Activated T-cell treated with anti-CD3 and anti-CD28 coated beads, Interleukin-2, amount 50 U/mL, for 72 hours (primary cell): ENCODE data around the gene TMEM120A. TPM values are rescaled to one million over a fixed set of nuclear protein-coding genes. Genes with fewer than 3 reads are reported as not detected.

Experiments
- ATAC-seq, 2 donors: fragments of 150-1000 bp; cut with Tn5 transposase; replicated peaks in 1 of 2; 2 replicates each; pipeline ENCODE4 v1.10.0; 2021; ENCODE audit warnings: moderate library complexity in 2 of 2, mild to moderate bottlenecking in 1 of 2
- DNase-seq, 2 donors: peaks; one replicate each; pipeline ENCODE4 v3.0.0; 2021 to 2022; ENCODE audit warnings: mixed read lengths in 1 of 2
- H3K27ac Mint-ChIP-seq: one replicate; pipeline ENCODE4 v1.8.0; 2022; ENCODE audit warnings: mild to moderate bottlenecking, moderate library complexity, mixed read lengths
- H3K27me3 Mint-ChIP-seq: one replicate; pipeline ENCODE4 v1.8.0; 2022; ENCODE audit warnings: low read depth, mixed read lengths
- H3K36me3 Mint-ChIP-seq, 2 donors: one replicate each; pipeline ENCODE4 v1.8.0; 2022; ENCODE audit warnings: mixed read lengths in 2 of 2, mild to moderate bottlenecking in 1 of 2; ENCODE audit not compliant: insufficient read depth in 2 of 2
- H3K4me1 Mint-ChIP-seq: one replicate; pipeline ENCODE4 v1.8.0; 2022; ENCODE audit warnings: low read depth, mixed read lengths
- H3K4me3 Mint-ChIP-seq, 2 donors: one replicate each; pipeline ENCODE4 v1.8.0; 2022; ENCODE audit warnings: mild to moderate bottlenecking in 2 of 2, mixed read lengths in 2 of 2, moderate library complexity in 2 of 2
- H3K9me3 Mint-ChIP-seq, 2 donors: one replicate each; pipeline ENCODE4 v1.8.0; 2022; ENCODE audit warnings: mixed read lengths in 2 of 2
- total RNA-seq, 2 donors: library from RNA; stranded (reverse); gene quantifications; one replicate each; pipeline ENCODE4 v1.2.3, GENCODE V29; 2022

The TMEM120A gene
- total RNA-seq, 2 donors from 2014 or later, result 23.5 to 25.4 TPM

- no peaks in the 10 kb centered on the region for H3K4me1 Mint-ChIP-seq
- no peak overlapping the region for H3K27ac Mint-ChIP-seq
- no peaks in the 10 kb centered on the region for H3K9me3 Mint-ChIP-seq
- H3K4me3 Mint-ChIP-seq, result no peak overlapping the region
- no peak for DNase-seq
- H3K36me3 Mint-ChIP-seq, result peaks cover 0 to 2% of the 10 kb centered on the region in 2 donors
- no peaks in the 10 kb centered on the region for H3K27me3 Mint-ChIP-seq
- no peak for ATAC-seq
Observed at GRCh38 chr7:75981453-75982305, 12.7 kb downstream of the TMEM120A start.

- ATAC-seq, result no peak
- no peaks in the 10 kb centered on the region for H3K9me3 Mint-ChIP-seq
Observed at GRCh38 chr7:75981203-75981452, 13.3 kb downstream of the TMEM120A start.

DNA sequence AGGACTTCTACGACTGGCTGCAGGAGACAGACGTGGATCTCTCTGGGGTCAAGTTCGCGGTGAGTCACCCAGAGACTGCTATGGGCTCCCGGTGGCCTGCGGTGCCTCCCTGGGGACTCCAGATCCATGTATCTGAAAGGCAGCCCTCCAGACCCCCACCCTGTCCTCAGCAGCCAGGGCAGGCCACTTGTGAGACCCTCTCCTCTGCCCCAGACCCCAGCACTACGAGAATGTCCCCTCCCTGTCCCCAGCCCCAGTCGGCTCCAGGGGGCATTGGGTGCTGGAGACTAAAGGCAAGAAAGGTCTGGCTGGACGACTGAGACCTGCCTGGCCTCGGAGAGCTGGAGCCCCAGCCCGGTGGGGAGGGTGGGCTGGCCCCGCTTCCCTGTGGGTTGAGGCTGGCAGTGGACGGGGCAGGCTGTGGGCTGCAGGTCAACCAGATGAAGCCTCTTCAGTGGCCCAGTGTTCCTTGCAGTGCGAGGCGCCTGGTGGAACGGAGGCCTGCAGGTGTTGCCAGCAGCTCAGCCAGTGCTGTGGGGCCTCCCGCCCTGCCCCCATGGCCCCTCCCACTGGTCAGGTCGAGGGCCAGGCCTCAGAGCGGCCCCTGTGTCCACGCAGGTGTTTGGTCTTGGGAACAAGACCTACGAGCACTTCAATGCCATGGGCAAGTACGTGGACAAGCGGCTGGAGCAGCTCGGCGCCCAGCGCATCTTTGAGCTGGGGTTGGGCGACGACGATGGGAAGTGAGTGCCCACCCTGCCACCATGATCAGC is 13.8 kb downstream of the TMEM120A start:
- DNase-seq (no peak), ATAC-seq (no peak)
- Mint-ChIP-seq H3K4me1 (no peaks in the 10 kb centered on the region), H3K27me3 (no peaks in the 10 kb centered on the region), H3K27ac (no peak overlapping the region), H3K4me3 (no peak overlapping the region), H3K9me3 (no peaks in the 10 kb centered on the region), H3K36me3 (peaks cover 0 to 2% of the 10 kb centered on the region in 2 donors)

More at GRCh38 chr7:75981203-75981452, 13.3 kb downstream of the TMEM120A start:
- Mint-ChIP-seq H3K27me3 (no peaks in the 10 kb centered on the region), H3K36me3 (peaks cover 0 to 2% of the 10 kb centered on the region in 2 donors), H3K4me1 (no peaks in the 10 kb centered on the region), H3K27ac (no peak overlapping the region), H3K4me3 (no peak overlapping the region)
- DNase-seq, result no peak

- Mint-ChIP-seq H3K9me3 (no peaks in the 10 kb centered on the region), H3K4me1 (no peaks in the 10 kb centered on the region), H3K27me3 (no peaks in the 10 kb centered on the region), H3K4me3 (no peak overlapping the region), H3K36me3 (peaks cover under 1 to 2% of the 10 kb centered on the region in 2 donors), H3K27ac (no peak overlapping the region)
- no peak for ATAC-seq
- DNase-seq, result no peak
Observed at GRCh38 chr7:75979759-75980429, 14.5 kb downstream of the TMEM120A start.

DNA sequence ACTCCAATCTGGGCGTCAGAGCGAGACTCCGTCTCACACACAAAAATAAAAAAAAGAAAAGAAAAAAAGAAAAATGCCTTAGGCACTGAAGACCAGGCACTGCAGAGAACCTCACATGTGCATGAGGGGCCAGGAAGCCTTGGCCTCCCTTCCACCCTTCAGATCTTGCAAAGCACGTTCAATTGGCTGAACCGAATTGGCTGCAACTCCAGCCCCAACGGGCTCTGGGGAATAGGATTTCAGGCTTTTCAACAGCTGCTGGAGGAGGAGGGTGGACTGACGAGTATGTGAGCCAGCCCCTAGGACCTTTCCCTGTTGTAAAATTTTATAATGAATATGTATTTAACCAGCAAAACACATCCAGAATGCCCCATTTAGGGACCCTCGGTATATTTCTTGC is 16.7 kb downstream of the TMEM120A start:
- no peaks in the 10 kb centered on the region for H3K27me3 Mint-ChIP-seq
- H3K4me1 Mint-ChIP-seq, result no peaks in the 10 kb centered on the region
- peak overlapping the region; percentile 40 for H3K27ac Mint-ChIP-seq
- ATAC-seq (no peak), DNase-seq (no peak)
- H3K9me3 Mint-ChIP-seq, result no peaks in the 10 kb centered on the region
- no peak overlapping the region for H3K4me3 Mint-ChIP-seq
- peaks cover 0 to 2% of the 10 kb centered on the region in 2 donors for H3K36me3 Mint-ChIP-seq

GRCh38 chr7:75971961-75972763 is 22.2 kb downstream of the TMEM120A start:
- no peaks in the 10 kb centered on the region for H3K9me3 Mint-ChIP-seq
- peaks cover 0 to 2% of the 10 kb centered on the region in 2 donors for H3K36me3 Mint-ChIP-seq
- H3K4me3 Mint-ChIP-seq, result no peak overlapping the region
- DNase-seq, result no peak
- peaks cover 5% of the 10 kb centered on the region for H3K4me1 Mint-ChIP-seq
- peak overlapping the region; percentile 9 for H3K27ac Mint-ChIP-seq
- no peaks in the 10 kb centered on the region for H3K27me3 Mint-ChIP-seq
- ATAC-seq, result no peak

DNA sequence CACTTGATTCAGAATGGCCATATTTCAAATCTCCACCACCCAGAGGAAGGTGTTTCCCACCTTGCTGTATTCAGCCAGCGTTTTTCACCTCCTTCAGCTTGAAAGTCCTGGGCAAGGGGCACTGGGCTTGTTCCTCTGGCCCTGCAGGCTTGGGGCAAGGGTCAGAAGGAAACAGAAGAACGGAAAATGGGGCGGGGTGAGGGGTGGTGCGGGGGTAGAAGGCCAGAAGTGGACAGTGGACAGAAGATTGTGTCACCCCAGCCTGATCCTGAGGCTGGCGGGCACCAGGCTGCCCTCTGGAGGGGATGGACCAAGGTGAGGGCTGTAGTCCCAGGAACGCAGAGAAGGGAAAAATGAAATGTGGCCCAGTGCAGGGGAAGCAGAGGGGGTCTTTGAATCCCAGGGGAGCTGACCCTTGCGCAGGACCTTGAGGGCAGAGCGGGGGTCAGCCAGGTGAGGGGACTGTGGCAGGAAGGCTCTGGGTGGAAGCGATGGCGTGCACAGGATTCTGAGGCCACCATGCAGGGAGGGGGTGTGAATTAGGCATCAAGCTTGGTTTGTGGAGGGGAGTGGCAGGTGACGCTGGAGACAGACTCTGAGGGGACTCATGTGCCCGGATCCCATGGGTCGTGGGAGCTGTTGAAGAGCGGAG is 23.0 kb downstream of the TMEM120A start:
- Mint-ChIP-seq H3K4me3 (no peak overlapping the region), H3K27ac (peak overlapping the region; percentile 9), H3K36me3 (peaks cover 0 to 2% of the 10 kb centered on the region in 2 donors), H3K9me3 (no peaks in the 10 kb centered on the region), H3K27me3 (no peaks in the 10 kb centered on the region), H3K4me1 (peaks cover 5% of the 10 kb centered on the region)
- DNase-seq, result no peak
- ATAC-seq, result no peak

DNA sequence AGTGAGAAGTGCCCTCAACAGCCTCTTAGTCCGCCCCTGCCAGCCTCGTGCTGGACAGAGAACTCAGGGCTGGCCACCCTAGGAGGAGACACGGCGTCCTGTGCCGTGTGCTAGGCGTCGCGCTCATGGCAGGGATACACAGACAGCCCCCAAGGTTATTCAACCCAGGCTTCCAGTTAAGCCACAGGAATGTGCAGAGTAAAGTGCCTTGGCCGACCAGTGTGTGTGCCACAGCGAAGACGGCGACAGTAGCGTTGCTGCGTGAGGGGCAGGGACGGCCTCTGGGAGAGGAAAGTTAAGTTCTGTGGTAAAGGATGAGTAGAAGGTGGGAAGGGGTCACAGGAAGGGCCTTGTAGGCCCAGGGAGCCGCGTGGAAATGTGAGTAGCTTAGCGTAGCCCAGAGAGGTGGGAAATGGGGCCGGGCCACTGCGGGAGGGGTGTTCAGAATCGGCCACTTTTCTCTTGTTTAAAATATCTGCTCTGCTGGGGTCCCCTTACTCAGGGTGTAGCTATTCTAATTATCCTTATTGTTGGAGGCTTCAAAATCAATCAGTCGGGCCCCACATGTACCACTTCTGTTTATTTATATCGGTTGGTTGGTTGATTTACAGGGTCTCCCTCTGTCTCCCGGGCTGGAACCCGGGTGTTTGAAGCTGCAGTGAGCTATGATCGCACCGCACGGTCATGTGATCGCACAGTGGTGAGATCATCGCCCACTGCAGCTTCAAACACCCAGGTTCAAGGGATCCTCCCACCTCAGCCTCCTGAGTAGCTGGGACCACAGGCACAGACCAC is 24.5 kb downstream of the TMEM120A start:
- DNase-seq (no peak), ATAC-seq (no peak)
- H3K4me3 Mint-ChIP-seq, result no peak overlapping the region
- H3K36me3 Mint-ChIP-seq, result peaks cover 0 to 4% of the 10 kb centered on the region in 2 donors
- H3K27ac Mint-ChIP-seq, result no peak overlapping the region
- no peaks in the 10 kb centered on the region for H3K9me3 Mint-ChIP-seq
- H3K27me3 Mint-ChIP-seq, result no peaks in the 10 kb centered on the region
- peaks cover 5% of the 10 kb centered on the region for H3K4me1 Mint-ChIP-seq

DNA sequence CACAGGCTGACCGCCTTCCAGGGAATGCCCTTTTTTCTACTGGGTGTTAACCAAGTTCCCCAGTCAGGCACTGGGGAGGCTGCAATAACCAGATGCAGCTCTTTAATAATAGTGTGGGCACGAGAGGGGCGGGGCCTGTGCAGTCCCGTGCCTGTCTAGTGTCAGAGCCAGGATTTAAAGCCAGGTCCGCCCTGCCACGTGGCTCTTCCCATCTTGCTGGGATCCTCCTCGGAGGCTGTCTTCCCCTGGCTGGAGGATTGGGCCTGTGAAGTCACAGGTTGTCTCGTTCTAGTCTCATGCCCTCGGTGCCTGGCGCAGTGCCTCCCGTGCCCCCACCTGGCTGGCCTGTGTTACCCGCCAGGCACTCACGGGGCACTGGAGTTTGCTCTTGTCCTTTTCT is 25.2 kb downstream of the TMEM120A start:
- Mint-ChIP-seq H3K27ac (no peak overlapping the region), H3K36me3 (peaks cover 0 to 2% of the 10 kb centered on the region in 2 donors), H3K27me3 (no peaks in the 10 kb centered on the region), H3K4me3 (no peak overlapping the region), H3K4me1 (peaks cover 5% of the 10 kb centered on the region), H3K9me3 (no peaks in the 10 kb centered on the region)
- no peak for ATAC-seq
- no peak for DNase-seq

DNA sequence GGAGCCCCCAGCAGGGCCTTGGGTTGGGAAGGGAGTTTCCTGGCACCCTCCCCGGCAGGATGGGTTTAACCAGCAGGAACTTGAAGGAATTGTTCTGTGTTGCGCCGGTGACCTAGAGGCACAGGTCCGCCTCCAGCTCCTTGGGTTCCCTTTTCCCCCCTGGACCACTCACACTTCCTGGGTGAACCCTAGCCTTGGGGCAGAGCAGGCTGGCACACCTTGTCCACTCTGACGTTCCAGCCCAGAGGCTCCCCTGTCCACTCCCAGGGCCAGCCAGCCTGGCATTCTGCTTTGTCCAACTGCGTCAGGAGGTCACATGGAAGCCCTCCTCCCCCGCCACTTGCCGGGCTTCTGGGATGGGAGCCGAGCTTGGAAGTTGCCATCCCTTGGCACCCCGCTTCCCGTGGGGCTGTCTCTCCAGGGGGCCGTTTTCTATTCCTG is 25.8 kb downstream of the TMEM120A start:
- no peak overlapping the region for H3K4me3 Mint-ChIP-seq
- no peaks in the 10 kb centered on the region for H3K9me3 Mint-ChIP-seq
- peaks cover 5% of the 10 kb centered on the region for H3K4me1 Mint-ChIP-seq
- H3K36me3 Mint-ChIP-seq, result peaks cover 0 to 2% of the 10 kb centered on the region in 2 donors
- no peaks in the 10 kb centered on the region for H3K27me3 Mint-ChIP-seq
- H3K27ac Mint-ChIP-seq, result no peak overlapping the region
- no peak for DNase-seq
- no peak for ATAC-seq

GRCh38 chr7:75968012-75968411 is 26.4 kb downstream of the TMEM120A start:
- Mint-ChIP-seq H3K27ac (no peak overlapping the region), H3K27me3 (no peaks in the 10 kb centered on the region), H3K4me3 (no peak overlapping the region), H3K4me1 (peaks cover 5% of the 10 kb centered on the region), H3K9me3 (no peaks in the 10 kb centered on the region), H3K36me3 (peaks cover 0 to 2% of the 10 kb centered on the region in 2 donors)
- ATAC-seq (no peak), DNase-seq (no peak)
